Natural killer cell (primary cell): Measurements from ENCODE around the gene ASIP. TPM values are rescaled to one million over a fixed set of nuclear protein-coding genes. Genes with fewer than 3 reads are reported as not detected.
A peak's percentile ranks its signal among the peaks of the same experiment; 100 is the strongest.

Experiments
- ATAC-seq, 3 donors: fragments of 150-1000 bp in 2 of 3; fragments of 200-7000 bp in 1 of 3; cut with Tn5 transposase; 1 replicate in 1 of 3; 2 replicates in 2 of 3; pipeline ENCODE4 v1.10.0; 2021; ENCODE audit warnings: mild to moderate bottlenecking in 2 of 3, moderate library complexity in 2 of 3
- DNase-seq, 2 donors: peaks; one replicate each; pipeline versions ENCODE4 v3.0.0 to v3.0.0-alpha.2; 2013 to 2021; ENCODE audit warnings: mixed read lengths in 1 of 2
- H3K27ac ChIP-seq: one replicate; pipeline ENCODE4 v1.5.1; 2013; ENCODE audit warnings: mild to moderate bottlenecking, low read length
- H3K27me3 ChIP-seq: one replicate; pipeline ENCODE4 v1.6.1; 2013; ENCODE audit warnings: low read length; ENCODE audit not compliant: control insufficient read depth, insufficient read depth
- H3K36me3 ChIP-seq: one replicate; pipeline ENCODE4 v1.6.1; 2013; ENCODE audit warnings: low read length; ENCODE audit not compliant: control insufficient read depth, insufficient read depth
- H3K4me1 ChIP-seq: one replicate; pipeline ENCODE4 v1.6.1; 2013; ENCODE audit warnings: low read length; ENCODE audit not compliant: control insufficient read depth, insufficient read depth
- H3K4me3 ChIP-seq: one replicate; pipeline ENCODE4 v1.5.1; 2013; ENCODE audit warnings: low read length
- H3K9me3 ChIP-seq: one replicate; pipeline ENCODE4 v1.6.1; 2013; ENCODE audit warnings: low read length; ENCODE audit not compliant: control insufficient read depth, insufficient read depth
- H3K27ac Mint-ChIP-seq, 2 donors: one replicate each; pipeline ENCODE4 v1.8.0; 2022; ENCODE audit warnings: mild to moderate bottlenecking in 2 of 2, mixed read lengths in 2 of 2, moderate library complexity in 1 of 2
- H3K27me3 Mint-ChIP-seq, 2 donors: one replicate each; pipeline ENCODE4 v1.8.0; 2022; ENCODE audit warnings: low read depth in 2 of 2, mixed read lengths in 2 of 2
- H3K36me3 Mint-ChIP-seq: one replicate; pipeline ENCODE4 v1.8.0; 2022; ENCODE audit warnings: mixed read lengths
- H3K4me1 Mint-ChIP-seq, 2 donors: one replicate each; pipeline ENCODE4 v1.8.0; 2022; ENCODE audit warnings: mixed read lengths in 2 of 2
- H3K4me3 Mint-ChIP-seq: one replicate; pipeline ENCODE4 v1.8.0; 2022; ENCODE audit warnings: mild to moderate bottlenecking, moderate library complexity, mixed read lengths
- H3K9me3 Mint-ChIP-seq, 2 donors: one replicate each; pipeline ENCODE4 v1.8.0; 2022; ENCODE audit warnings: mixed read lengths in 2 of 2
- WGBS: methylation state at CpG from one replicate; pipeline ENCODE4 v1.1.7; 2013; ENCODE audit warnings: missing lambda C conversion rate; ENCODE audit not compliant: insufficient coverage; 5-methylcytosine and 5-hydroxymethylcytosine counted together
- intact Hi-C: fragments of 100-400 bp; cut with micrococcal nuclease; formaldehyde crosslinking; loops from one replicate; pipeline ENCODE4 v1.14.2; 2022
- total RNA-seq, 4 donors: library from RNA; stranded (reverse); fragments of 120-200 nt in 1 of 4; gene quantifications; one replicate each; pipeline versions ENCODE4 v1.2.3 to v1.2.4, GENCODE V29; 2013 to 2022
- TF ChIP-seq, protein P1 (sequence below): fragments of 200-600 bp; IDR thresholded peaks from one replicate; pipeline ENCODE4 v1.8.0; 2022; ENCODE audit warnings: antibody characterized with exemption

Gene ASIP
- total RNA-seq, 3 donors from 2014 or later (not counting 1 experiment from before 2014, with no cell fraction given) = not detected

DNA sequence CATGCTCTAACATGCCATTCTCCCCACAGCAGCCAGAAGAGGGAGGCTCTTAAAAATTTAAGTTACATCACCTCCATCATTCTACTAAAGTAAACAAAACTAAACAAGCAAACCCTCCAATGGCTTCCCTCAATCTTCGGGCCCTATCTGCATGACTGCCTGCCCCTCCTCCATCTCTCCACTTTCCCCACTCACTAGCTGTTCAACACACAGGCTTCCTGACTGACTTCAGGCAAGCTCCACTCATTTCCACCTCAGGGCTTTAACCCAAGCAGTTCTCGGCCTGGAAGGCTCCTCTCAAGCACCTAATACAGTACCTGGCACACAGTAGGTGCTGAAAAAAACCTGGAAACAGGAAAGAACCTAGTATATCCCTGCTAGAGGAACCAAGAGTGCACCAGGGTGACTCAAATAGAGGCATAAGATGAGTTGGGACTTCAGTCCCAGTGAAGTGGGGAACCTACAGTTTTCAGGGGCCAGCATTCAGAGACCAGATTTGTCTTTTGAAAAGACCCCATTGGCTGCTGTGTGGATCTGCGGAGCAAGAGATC, 59.1 kb downstream of the ASIP start:
- Histone ChIP-seq H3K9me3 (no peaks in the 10 kb centered on the region), H3K4me1 (peaks cover 14% of the 10 kb centered on the region), H3K27ac (no peak overlapping the region), H3K4me3 (no peak overlapping the region), H3K27me3 (no peaks in the 10 kb centered on the region), H3K36me3 (no peaks in the 10 kb centered on the region)
- TF ChIP-seq, protein P1, sequence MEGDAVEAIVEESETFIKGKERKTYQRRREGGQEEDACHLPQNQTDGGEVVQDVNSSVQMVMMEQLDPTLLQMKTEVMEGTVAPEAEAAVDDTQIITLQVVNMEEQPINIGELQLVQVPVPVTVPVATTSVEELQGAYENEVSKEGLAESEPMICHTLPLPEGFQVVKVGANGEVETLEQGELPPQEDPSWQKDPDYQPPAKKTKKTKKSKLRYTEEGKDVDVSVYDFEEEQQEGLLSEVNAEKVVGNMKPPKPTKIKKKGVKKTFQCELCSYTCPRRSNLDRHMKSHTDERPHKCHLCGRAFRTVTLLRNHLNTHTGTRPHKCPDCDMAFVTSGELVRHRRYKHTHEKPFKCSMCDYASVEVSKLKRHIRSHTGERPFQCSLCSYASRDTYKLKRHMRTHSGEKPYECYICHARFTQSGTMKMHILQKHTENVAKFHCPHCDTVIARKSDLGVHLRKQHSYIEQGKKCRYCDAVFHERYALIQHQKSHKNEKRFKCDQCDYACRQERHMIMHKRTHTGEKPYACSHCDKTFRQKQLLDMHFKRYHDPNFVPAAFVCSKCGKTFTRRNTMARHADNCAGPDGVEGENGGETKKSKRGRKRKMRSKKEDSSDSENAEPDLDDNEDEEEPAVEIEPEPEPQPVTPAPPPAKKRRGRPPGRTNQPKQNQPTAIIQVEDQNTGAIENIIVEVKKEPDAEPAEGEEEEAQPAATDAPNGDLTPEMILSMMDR = no peak
- intact Hi-C loops = loop anchor here (5.0 kb wide), 1 partner anchor 67 kb away; no protein-coding TSS in a partner anchor
- H3K4me1 Mint-ChIP-seq = peaks cover 0 to 4% of the 10 kb centered on the region in 2 donors
- no peak overlapping the region for H3K27ac Mint-ChIP-seq
- no peaks in the 10 kb centered on the region for H3K36me3 Mint-ChIP-seq
- H3K9me3 Mint-ChIP-seq = no peaks in the 10 kb centered on the region
- WGBS = 86% methylated on average over 3 of the region's 3 CpGs
- no peaks in the 10 kb centered on the region for H3K27me3 Mint-ChIP-seq
- DNase-seq (no peak), ATAC-seq (no peak)
- H3K4me3 Mint-ChIP-seq = no peak overlapping the region

DNA sequence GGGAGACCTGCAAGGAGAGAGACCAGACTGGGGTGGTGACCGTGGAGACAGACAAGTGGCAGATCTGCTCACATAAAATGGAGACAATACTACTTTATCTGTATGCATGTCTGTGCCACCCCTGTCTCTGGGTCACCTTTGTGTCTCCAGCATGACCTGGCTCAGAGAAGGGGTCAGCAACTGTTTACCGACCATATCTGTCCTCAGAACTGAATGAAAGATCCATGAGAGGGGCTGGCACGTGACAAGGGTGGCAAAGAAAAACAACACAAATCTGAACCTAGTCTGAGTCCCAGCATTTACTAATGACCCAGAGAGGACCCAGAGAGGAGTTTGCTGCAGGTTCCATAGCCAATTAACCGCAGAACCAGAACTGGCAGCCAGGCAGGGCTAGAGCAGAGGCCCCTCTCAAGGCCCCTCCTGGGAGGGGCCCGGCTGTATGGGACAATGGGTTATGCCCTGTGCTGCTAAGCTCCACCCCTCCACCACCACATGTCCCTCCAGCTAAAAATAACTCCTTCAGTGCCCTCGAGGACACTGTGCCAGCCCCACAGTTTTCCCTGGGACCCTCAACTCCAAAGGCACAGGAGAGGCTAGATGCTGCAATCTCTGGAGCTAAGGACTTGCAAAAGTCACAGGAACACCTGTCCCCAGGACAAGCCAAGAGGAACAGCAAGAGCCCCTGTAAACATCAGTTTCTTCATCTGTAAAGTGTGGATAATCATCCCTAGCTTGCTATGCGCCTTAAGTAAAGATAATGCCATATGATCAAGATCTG, 59.8 kb downstream of the ASIP start:
- no peaks in the 10 kb centered on the region for H3K9me3 ChIP-seq
- peaks cover 14% of the 10 kb centered on the region for H3K4me1 ChIP-seq
- TF ChIP-seq, protein P1 = no peak
- no peaks in the 10 kb centered on the region for H3K36me3 ChIP-seq
- no peak overlapping the region for H3K4me3 ChIP-seq
- Mint-ChIP-seq H3K27ac (no peak overlapping the region), H3K9me3 (no peaks in the 10 kb centered on the region), H3K4me1 (peaks cover 0 to 4% of the 10 kb centered on the region in 2 donors), H3K27me3 (no peaks in the 10 kb centered on the region), H3K4me3 (peak overlapping the region; percentile 47), H3K36me3 (no peaks in the 10 kb centered on the region)
- DNase-seq (no peak), ATAC-seq (no peak)
- WGBS = 75% methylated on average over 7 of the region's 7 CpGs
- H3K27ac ChIP-seq = no peak overlapping the region
- no peaks in the 10 kb centered on the region for H3K27me3 ChIP-seq
- intact Hi-C loops = loop anchor here (5.0 kb wide), 1 partner anchor 66 kb away; no protein-coding TSS in a partner anchor

DNA sequence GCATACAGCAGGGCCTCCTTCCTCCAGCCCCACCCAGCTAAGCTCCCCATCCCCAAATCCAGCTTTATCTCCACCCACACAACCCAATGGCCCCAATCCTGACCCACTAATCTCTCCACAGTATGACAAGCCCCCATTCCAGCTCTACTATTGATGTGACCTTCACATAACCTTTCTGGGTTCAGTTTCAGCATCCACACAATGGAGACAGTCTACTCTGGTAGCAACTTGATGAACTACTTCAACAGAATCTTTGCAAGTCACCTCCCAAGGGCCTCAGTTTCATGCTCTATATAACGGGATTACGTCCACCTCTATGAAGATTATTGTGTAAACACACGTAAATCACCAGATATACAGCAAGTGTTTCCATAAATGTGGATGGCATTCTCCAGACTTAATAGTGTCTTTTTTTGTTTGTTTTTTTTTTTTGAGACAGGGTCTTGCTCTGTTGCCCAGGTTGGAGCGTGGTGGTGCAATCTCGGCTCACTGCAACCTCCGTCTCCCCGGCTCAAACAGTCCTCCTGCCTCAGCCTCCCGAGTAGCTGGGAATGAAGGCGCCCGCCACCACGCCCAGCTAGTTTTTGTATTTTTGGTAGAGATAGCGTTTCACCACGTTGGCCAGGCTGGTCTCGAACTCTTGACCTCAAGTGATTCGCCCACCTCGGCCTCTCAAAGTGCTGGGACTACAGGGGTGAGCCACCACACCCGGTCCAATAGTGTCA, 60.5 kb downstream of the ASIP start:
- peaks cover 0 to 4% of the 10 kb centered on the region in 2 donors for H3K4me1 Mint-ChIP-seq
- H3K4me3 Mint-ChIP-seq = peak overlapping the region; percentile 95
- Histone ChIP-seq H3K27ac (no peak overlapping the region), H3K36me3 (no peaks in the 10 kb centered on the region), H3K4me1 (peaks cover 14% of the 10 kb centered on the region), H3K27me3 (no peaks in the 10 kb centered on the region), H3K4me3 (no peak overlapping the region), H3K9me3 (no peaks in the 10 kb centered on the region)
- ATAC-seq (no peak), DNase-seq (no peak)
- intact Hi-C loops = loop anchor here (5.0 kb wide), 1 partner anchor 66 kb away; no protein-coding TSS in a partner anchor
- H3K9me3 Mint-ChIP-seq = no peaks in the 10 kb centered on the region
- H3K27me3 Mint-ChIP-seq = no peaks in the 10 kb centered on the region
- TF ChIP-seq, protein P1 = no peak
- no peaks in the 10 kb centered on the region for H3K36me3 Mint-ChIP-seq
- 93% methylated on average over 17 of the region's 17 CpGs for WGBS
- peak overlapping the region; percentile 8 to 88 for H3K27ac Mint-ChIP-seq
